ENCODE data around the gene SREK1IP1.

SREK1IP1 gene

DNA sequence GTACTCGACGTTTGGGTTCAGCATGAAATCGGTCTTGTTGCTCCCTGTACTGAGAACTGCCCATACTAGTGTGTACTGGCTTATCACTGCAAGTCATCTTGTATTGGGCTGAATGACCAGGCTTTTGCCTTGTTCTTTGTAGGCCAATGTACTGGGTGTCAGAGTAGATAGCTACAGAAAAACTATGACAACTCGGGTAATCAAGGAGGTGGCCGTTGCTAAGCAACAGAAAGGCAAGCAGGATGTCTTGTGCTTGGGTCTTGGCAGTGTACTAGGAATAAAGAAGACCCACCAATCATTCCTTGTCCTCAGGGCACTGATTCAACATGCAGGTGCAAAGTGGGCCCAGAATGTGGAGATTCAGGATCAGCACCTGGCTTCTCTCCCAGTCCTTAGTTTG is 90.1 kb downstream of the SREK1IP1 start:
- DNase-seq = peak; percentile 54

DNA sequence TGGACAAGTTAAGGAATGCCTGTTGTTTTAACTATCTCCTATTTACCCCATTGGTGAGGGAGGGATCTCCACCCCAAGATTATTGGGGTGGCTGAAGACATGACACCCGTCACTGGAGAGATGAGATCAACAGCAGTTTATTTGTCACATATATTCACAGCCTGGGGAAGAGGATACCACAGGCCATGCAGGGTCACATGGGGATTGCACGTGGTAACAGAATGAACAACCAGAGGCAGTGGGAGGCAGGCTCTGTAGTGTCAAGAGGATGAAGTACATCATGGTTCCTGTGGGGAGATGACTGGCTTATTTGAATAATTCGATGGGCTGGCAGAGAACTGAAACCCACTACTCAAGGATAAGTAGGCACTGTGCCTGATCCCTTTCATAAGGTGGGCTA is 96.8 kb downstream of the SREK1IP1 start:
- DNase-seq = no peak

DNA sequence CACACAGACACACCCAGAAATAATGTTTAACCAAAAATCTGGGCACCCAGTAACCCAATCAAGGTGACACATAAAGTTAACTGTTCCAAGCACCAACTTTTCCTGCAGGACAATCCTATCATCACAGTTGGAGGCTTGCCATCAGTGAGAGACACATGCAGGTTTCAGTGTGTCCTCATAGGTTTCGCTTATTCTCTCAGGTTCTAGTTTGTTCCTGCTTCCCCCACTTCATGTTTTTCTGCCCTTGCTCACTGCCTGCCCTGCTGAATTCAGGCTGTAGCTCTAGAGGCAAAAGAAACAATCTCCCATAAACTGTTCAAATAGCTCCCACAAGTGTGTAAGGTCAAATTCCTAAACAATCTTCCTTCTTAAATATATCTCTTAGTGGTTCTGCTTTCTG is 98.2 kb downstream of the SREK1IP1 start:
- no peak for DNase-seq
